Measurements from ENCODE around the gene HMSD.
A peak's percentile ranks its signal among the peaks of the same experiment; 100 is the strongest.

The HMSD gene

DNA sequence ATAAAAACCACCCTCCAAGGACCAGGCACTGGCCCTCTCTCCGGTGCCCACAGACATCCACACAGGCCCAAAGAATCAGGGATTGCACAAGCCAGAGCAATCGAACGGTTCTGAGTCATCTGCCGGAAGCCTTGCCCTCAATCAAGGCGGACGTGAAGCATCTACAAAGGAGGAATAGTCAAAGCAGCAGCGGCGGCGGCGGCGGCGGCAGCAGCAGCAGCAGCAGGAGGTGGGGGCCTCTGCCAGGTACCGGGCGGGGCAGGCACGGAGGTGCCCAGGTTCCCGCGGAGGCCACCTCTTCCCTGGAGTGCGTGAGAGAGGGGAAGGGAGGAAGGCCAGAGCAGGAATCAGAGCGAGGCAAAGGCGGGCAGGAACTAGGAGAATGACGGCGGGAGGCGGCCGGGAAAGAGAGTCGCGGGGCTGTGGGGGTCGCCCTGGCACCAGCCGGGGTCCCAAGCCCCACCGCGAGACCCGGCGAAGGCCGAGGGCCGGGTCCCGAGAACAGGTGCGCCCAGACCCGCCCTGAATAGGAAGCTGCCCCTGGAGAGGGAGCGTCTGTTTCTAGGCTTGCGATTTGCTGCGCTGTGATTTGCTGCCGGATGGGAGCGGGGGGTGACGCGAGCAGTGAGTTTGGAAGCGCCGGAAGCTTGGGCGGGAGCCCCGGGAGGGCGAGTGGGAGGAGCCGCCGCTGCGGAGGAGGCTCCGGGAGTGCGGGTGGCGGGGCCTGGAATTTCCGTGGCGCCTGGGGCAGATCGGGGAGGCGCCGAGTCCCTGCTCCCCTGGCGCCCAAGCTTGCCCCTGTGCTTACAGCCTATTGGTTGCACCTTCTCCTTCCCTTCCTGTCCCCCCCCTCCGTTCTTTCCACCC is 21.1 kb downstream of the HMSD start, which contains the start of gene SERPINB8:
SERPINB8 (plus strand) TSS at position 140 of the 867 bp plus-strand sequence. CDS start 8,228 bp downstream, outside the sequence.
- Histone ChIP-seq H3K9ac (ENCODE audit: insufficient read length, low read depth) (peak within 1 kb of the TSS; percentile 81), H3K4me3 (ENCODE audit: insufficient read length, low read depth) (peak within 1 kb of the TSS; percentile 70), H3K27me3 (ENCODE audit: insufficient read depth, insufficient read length) (peaks cover 13% of the 10 kb centered on the region), H3K4me1 (ENCODE audit: insufficient read depth, insufficient read length) (no peaks in the 10 kb centered on the region), H3K36me3 (ENCODE audit: insufficient read depth, insufficient read length, low read length) (no peaks in the 10 kb centered on the region), H3K9me3 (ENCODE audit: insufficient read depth, low read length) (no peaks in the 10 kb centered on the region)
- DNase-seq (ENCODE audit: low read depth, low spot score) = peak; percentile 71
- no peak for TF ChIP-seq ZNF274 (IDR thresholded peaks at IDR 0.05; ENCODE audit: low read depth, low read length)
- TF ChIP-seq SUZ12 (IDR thresholded peaks at IDR 0.05; ENCODE audit: extremely low read depth, insufficient read depth, insufficient read length) = no peak
- TF ChIP-seq YY1 (IDR thresholded peaks at IDR 0.05; ENCODE audit: insufficient read depth, insufficient read length) = no peak

DNA sequence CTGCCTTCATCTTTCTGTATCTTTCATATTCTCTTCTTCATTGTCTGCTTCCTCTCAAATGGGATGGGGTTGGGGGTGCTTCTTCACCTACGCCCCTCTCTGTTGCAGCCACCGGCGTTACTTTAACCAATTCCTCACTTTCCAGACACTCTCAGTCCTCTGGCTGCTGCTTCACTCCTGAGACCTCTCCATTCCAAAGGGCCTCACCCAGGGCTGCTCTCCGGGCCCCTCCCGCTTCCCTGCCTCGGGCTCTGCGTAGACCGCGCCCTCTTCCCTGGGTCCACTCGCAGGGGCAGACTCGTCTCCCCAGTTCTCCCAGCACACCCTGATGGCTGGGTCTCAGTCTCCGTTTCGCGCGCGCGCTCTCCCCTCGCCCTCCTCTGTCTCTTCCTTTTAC is 21.7 kb downstream of the HMSD start:
- H3K4me1 ChIP-seq (ENCODE audit: insufficient read depth, insufficient read length) = no peaks in the 10 kb centered on the region
- H3K27me3 ChIP-seq (ENCODE audit: insufficient read depth, insufficient read length) = peaks cover 16% of the 10 kb centered on the region
- no peak for DNase-seq (ENCODE audit: low read depth, low spot score)
- TF ChIP-seq ZNF274 (IDR thresholded peaks at IDR 0.05; ENCODE audit: low read depth, low read length) = no peak
- no peak for TF ChIP-seq YY1 (IDR thresholded peaks at IDR 0.05; ENCODE audit: insufficient read depth, insufficient read length)
- no peak for TF ChIP-seq SUZ12 (IDR thresholded peaks at IDR 0.05; ENCODE audit: extremely low read depth, insufficient read depth, insufficient read length)
- no peaks in the 10 kb centered on the region for H3K36me3 ChIP-seq (ENCODE audit: insufficient read depth, insufficient read length, low read length)
- peak overlapping the region; percentile 70 for H3K4me3 ChIP-seq (ENCODE audit: insufficient read length, low read depth)
- H3K9me3 ChIP-seq (ENCODE audit: insufficient read depth, low read length) = no peaks in the 10 kb centered on the region
- peak overlapping the region; percentile 81 for H3K9ac ChIP-seq (ENCODE audit: insufficient read length, low read depth)

DNA sequence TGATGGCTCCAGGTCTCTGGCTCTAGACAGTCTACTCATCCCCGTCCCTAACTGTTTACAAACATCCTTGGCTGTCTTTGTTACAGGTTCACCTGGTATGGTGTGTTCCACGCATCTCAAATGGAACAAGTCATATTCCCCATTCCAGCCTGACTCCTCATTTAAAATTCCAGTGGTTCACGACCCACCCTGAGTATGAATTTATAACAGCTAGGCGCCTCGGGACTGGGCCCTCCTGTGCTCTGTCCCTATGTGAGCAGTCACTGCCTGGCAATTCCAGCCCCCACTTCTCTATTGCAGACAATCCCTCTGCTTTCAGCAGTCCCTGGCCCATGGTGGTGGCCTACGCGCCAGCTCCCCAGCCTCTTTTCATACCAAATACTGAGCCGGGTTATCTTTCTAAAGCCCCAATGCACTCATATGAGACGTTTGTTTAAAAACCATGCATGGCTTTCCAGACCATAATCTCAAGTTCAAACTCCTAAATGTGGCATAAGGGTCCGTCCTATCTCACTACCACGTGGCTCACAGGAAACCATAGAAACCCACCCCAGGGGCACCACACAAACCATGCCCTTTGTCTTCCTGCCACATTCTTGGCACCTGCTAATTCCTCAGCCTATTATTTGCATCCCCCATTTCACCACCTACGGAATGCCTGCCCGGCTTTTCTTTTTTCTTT is 22.4 kb downstream of the HMSD start:
- H3K9me3 ChIP-seq (ENCODE audit: insufficient read depth, low read length) = no peaks in the 10 kb centered on the region
- peak overlapping the region; percentile 70 for H3K4me3 ChIP-seq (ENCODE audit: insufficient read length, low read depth)
- no peak for DNase-seq (ENCODE audit: low read depth, low spot score)
- TF ChIP-seq SUZ12 (IDR thresholded peaks at IDR 0.05; ENCODE audit: extremely low read depth, insufficient read depth, insufficient read length) = no peak
- TF ChIP-seq ZNF274 (IDR thresholded peaks at IDR 0.05; ENCODE audit: low read depth, low read length) = no peak
- no peak for TF ChIP-seq YY1 (IDR thresholded peaks at IDR 0.05; ENCODE audit: insufficient read depth, insufficient read length)
- H3K36me3 ChIP-seq (ENCODE audit: insufficient read depth, insufficient read length, low read length) = no peaks in the 10 kb centered on the region
- H3K27me3 ChIP-seq (ENCODE audit: insufficient read depth, insufficient read length) = peaks cover 16% of the 10 kb centered on the region
- H3K9ac ChIP-seq (ENCODE audit: insufficient read length, low read depth) = peak overlapping the region; percentile 81
- no peaks in the 10 kb centered on the region for H3K4me1 ChIP-seq (ENCODE audit: insufficient read depth, insufficient read length)

DNA sequence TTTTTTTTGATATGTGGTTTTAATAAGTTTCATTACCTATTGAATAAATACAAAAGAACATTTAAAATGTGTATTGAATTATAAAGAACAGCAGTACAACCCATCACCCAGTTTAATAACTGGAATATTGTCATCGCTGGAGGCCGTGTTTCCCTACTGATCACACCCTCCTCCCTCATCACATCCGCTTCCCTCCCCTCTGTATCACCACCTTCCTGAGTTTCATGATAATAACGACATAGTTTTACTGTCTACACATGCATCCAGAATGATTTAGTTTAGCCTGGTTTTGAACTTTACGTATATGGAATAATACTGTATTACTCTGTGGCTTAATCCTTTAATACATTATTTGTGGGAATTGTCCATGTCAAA is 22.9 kb downstream of the HMSD start:
- H3K27me3 ChIP-seq (ENCODE audit: insufficient read depth, insufficient read length) = peaks cover 16% of the 10 kb centered on the region
- H3K4me1 ChIP-seq (ENCODE audit: insufficient read depth, insufficient read length) = no peaks in the 10 kb centered on the region
- no peaks in the 10 kb centered on the region for H3K9me3 ChIP-seq (ENCODE audit: insufficient read depth, low read length)
- no peak for DNase-seq (ENCODE audit: low read depth, low spot score)
- TF ChIP-seq YY1 (IDR thresholded peaks at IDR 0.05; ENCODE audit: insufficient read depth, insufficient read length) = no peak
- TF ChIP-seq ZNF274 (IDR thresholded peaks at IDR 0.05; ENCODE audit: low read depth, low read length) = no peak
- no peak for TF ChIP-seq SUZ12 (IDR thresholded peaks at IDR 0.05; ENCODE audit: extremely low read depth, insufficient read depth, insufficient read length)
- H3K9ac ChIP-seq (ENCODE audit: insufficient read length, low read depth) = no peak overlapping the region
- H3K4me3 ChIP-seq (ENCODE audit: insufficient read length, low read depth) = no peak overlapping the region
- no peaks in the 10 kb centered on the region for H3K36me3 ChIP-seq (ENCODE audit: insufficient read depth, insufficient read length, low read length)

DNA sequence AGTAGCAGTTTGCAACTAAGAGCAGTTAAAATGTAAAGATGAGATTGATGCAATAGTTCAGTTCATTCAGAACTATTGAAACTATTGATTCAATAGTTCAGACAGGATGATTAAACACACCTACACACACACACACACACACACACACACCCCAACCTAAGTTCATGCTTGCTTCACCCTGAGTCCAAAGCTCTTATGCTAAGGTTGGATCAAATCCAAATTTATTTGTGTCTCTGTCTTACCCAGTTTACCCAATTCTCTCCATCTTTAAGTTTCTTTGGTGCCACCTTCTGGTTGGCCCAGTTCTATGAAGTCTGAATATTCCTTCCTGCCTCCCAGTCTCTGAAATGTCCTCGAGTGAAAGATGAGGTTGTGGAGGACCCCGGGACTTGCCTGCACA is 25.9 kb downstream of the HMSD start:
- no peak for TF ChIP-seq YY1 (IDR thresholded peaks at IDR 0.05; ENCODE audit: insufficient read depth, insufficient read length)
- Histone ChIP-seq H3K36me3 (ENCODE audit: insufficient read depth, insufficient read length, low read length) (no peaks in the 10 kb centered on the region), H3K27me3 (ENCODE audit: insufficient read depth, insufficient read length) (peaks cover 21% of the 10 kb centered on the region), H3K9me3 (ENCODE audit: insufficient read depth, low read length) (no peaks in the 10 kb centered on the region), H3K9ac (ENCODE audit: insufficient read length, low read depth) (no peak overlapping the region), H3K4me3 (ENCODE audit: insufficient read length, low read depth) (no peak overlapping the region), H3K4me1 (ENCODE audit: insufficient read depth, insufficient read length) (no peaks in the 10 kb centered on the region)
- DNase-seq (ENCODE audit: low read depth, low spot score) = no peak

DNA sequence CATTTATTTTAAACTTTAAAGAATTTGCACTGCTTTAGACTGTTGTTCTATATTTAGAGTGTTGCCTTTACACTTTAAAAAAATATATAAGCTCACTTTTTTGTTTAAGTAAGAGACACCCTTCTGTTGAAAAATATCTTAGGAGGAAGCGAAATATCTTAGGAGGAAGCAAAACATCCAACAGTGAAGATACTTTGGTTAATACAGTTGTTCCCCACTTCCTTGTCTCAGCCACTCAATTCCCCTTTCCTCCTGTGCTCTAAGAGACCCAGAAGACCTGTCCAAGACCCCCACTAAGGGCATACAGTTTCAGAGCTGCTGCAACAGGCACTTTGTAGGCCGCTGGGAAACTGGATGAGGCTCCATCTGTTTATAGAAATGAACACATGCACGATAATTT is 26.5 kb downstream of the HMSD start:
- Histone ChIP-seq H3K4me1 (ENCODE audit: insufficient read depth, insufficient read length) (no peaks in the 10 kb centered on the region), H3K36me3 (ENCODE audit: insufficient read depth, insufficient read length, low read length) (no peaks in the 10 kb centered on the region), H3K9me3 (ENCODE audit: insufficient read depth, low read length) (no peaks in the 10 kb centered on the region), H3K4me3 (ENCODE audit: insufficient read length, low read depth) (no peak overlapping the region), H3K9ac (ENCODE audit: insufficient read length, low read depth) (no peak overlapping the region), H3K27me3 (ENCODE audit: insufficient read depth, insufficient read length) (peaks cover 21% of the 10 kb centered on the region)
- TF ChIP-seq YY1 (IDR thresholded peaks at IDR 0.05; ENCODE audit: insufficient read depth, insufficient read length) (no peak), SUZ12 (IDR thresholded peaks at IDR 0.05; ENCODE audit: extremely low read depth, insufficient read depth, insufficient read length) (no peak), ZNF274 (IDR thresholded peaks at IDR 0.05; ENCODE audit: low read depth, low read length) (no peak)
- DNase-seq (ENCODE audit: low read depth, low spot score) = no peak

DNA sequence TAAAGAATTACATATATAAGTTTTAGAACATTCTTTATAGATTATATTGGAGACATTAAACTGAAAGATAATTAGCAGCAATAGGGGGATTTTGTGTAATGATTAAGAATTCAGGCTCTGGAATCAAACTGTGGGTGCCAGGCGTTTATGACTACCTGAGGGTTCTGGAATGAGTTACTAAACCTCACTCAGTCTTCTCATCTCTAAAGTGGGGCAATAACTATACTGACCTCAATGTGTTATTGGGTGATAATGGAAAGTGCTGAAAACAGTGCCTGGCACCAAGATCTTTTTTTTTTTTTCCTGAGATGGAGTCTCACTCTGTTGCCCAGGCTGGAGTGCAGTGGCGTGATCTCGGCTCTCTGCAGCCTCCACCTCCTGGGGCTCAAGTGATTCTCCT is 27.9 kb downstream of the HMSD start:
- Histone ChIP-seq H3K27me3 (ENCODE audit: insufficient read depth, insufficient read length) (peaks cover 21% of the 10 kb centered on the region), H3K4me3 (ENCODE audit: insufficient read length, low read depth) (no peak overlapping the region), H3K36me3 (ENCODE audit: insufficient read depth, insufficient read length, low read length) (peaks cover 4% of the 10 kb centered on the region), H3K4me1 (ENCODE audit: insufficient read depth, insufficient read length) (no peaks in the 10 kb centered on the region), H3K9me3 (ENCODE audit: insufficient read depth, low read length) (no peaks in the 10 kb centered on the region), H3K9ac (ENCODE audit: insufficient read length, low read depth) (no peak overlapping the region)
- no peak for DNase-seq (ENCODE audit: low read depth, low spot score)
- TF ChIP-seq ZNF274 (IDR thresholded peaks at IDR 0.05; ENCODE audit: low read depth, low read length) (no peak), YY1 (IDR thresholded peaks at IDR 0.05; ENCODE audit: insufficient read depth, insufficient read length) (no peak), SUZ12 (IDR thresholded peaks at IDR 0.05; ENCODE audit: extremely low read depth, insufficient read depth, insufficient read length) (no peak)
